HepG2 (cell line): ENCODE results near the gene ITPR1. TPM values are rescaled to one million over a fixed set of nuclear protein-coding genes. Genes with fewer than 3 reads are reported as not detected.

ENCODE experiments used
- ATAC-seq: fragments of 200-7000 bp; cut with Tn5 transposase; 3 replicates; pipeline ENCODE4 v1.9.1; 2020; ENCODE audit warnings: mild to moderate bottlenecking, moderate library complexity
- BruUV-seq: library from RNA; stranded (reverse); fragments of 400-500 nt; replicated peaks from 2 replicates; lab custom pipeline; 2021; lab: Mats Ljungman, UMichigan
- CTCF ChIA-PET: fragments of 300-600 bp; formaldehyde crosslinking; extraction: SDS; loops from one replicate; lab custom pipeline; 2021; ENCODE audit warnings: low total read pairs, inconsistent platforms, low intra/inter-chr PET ratio; lab: Yijun Ruan, JAX
- POLR2A ChIA-PET: fragments of 350-600 bp; sonication (Branson Sonifier 250); formaldehyde crosslinking; loops from one replicate; lab custom pipeline; 2020; ENCODE audit warnings: antibody characterized with exemption, inconsistent platforms; lab: Yijun Ruan, JAX
- DNase-seq: peaks from one replicate; pipeline ENCODE4 v3.0.0-alpha.2; 2015; ENCODE audit warnings: low spot score
- FAIRE-seq: peaks from 3 replicates; lab custom pipeline; 2011; peaks lifted over from hg19 to GRCh38; lab: Jason Lieb, UNC
- H2AFZ ChIP-seq: one replicate; pipeline ENCODE4 v1.6.1; 2011; ENCODE audit warnings: low read length, inconsistent platforms
- H3K27ac ChIP-seq: fragments of 300-600 bp; 3 replicates; pipeline ENCODE4 v1.8.0; 2011; ENCODE audit warnings: mixed run types, mild to moderate bottlenecking, mixed read lengths, low read length, inconsistent platforms; ENCODE audit not compliant: insufficient read depth; ENCODE audit errors: extremely low read length
- H3K27me3 ChIP-seq, 2 experiments: fragments of 200-600 bp in 1 of 2; 2 replicates in 1 of 2; 3 replicates in 1 of 2; pipeline versions ENCODE4 v1.6.0 to v1.8.0; 2011; ENCODE audit warnings: low read length in 2 of 2, mild to moderate bottlenecking in 2 of 2, moderate library complexity in 2 of 2, inconsistent platforms in 1 of 2; ENCODE audit not compliant: insufficient read depth in 2 of 2, control insufficient read depth in 1 of 2
- H3K36me3 ChIP-seq, 2 experiments: fragments of 200-600 bp in 1 of 2; replicated peaks in 1 of 2; 2 replicates in 1 of 2; 3 replicates in 1 of 2; pipeline versions ENCODE4 v1.5.1 to v1.8.0; 2011; ENCODE audit warnings: low read length in 2 of 2, inconsistent platforms in 1 of 2; ENCODE audit not compliant: insufficient read depth in 2 of 2, control insufficient read depth in 1 of 2
- H3K4me1 ChIP-seq: 2 replicates; pipeline ENCODE4 v1.5.1; 2012; ENCODE audit warnings: low read length, inconsistent platforms; ENCODE audit not compliant: insufficient read depth
- H3K4me2 ChIP-seq: 2 replicates; pipeline ENCODE4 v1.6.0; 2011; ENCODE audit warnings: low read depth, low read length, inconsistent platforms
- H3K4me3 ChIP-seq, 3 experiments: fragments of 200-600 bp in 1 of 3; sonication (generic), shearing (Covaris generic) in 1 of 3; replicated peaks in 1 of 3; 2 replicates each; pipeline ENCODE4 v1.5.1; 2011 to 2016; ENCODE audit warnings: low read length in 3 of 3, inconsistent platforms in 2 of 3, low read depth in 2 of 3, mild to moderate bottlenecking in 2 of 3, control low read depth in 1 of 3, mixed read lengths in 1 of 3; ENCODE audit not compliant: insufficient read depth in 1 of 3
- H3K79me2 ChIP-seq: one replicate; pipeline ENCODE4 v1.6.1; 2011; ENCODE audit warnings: low read length, inconsistent platforms; ENCODE audit not compliant: insufficient read depth
- H3K9ac ChIP-seq: 2 replicates; pipeline ENCODE4 v1.6.0; 2011; ENCODE audit warnings: mild to moderate bottlenecking, low read depth, low read length, inconsistent platforms; ENCODE audit not compliant: insufficient read depth
- H3K9me3 ChIP-seq: 2 replicates; pipeline ENCODE4 v1.5.1; 2012; ENCODE audit warnings: mild to moderate bottlenecking, low read length
- H4K20me1 ChIP-seq: 2 replicates; pipeline ENCODE4 v1.6.0; 2011; ENCODE audit warnings: inconsistent platforms, mild to moderate bottlenecking, low read length, moderate library complexity; ENCODE audit not compliant: insufficient read depth
- BCLAF1 ChIP-seq: fragments of 450-650 bp; IDR thresholded peaks from 2 replicates; pipeline ENCODE4 v1.6.1; 2017; ENCODE audit warnings: mild to moderate bottlenecking
- EP300 ChIP-seq, 3 experiments: sonication (generic) in 1 of 3; formaldehyde crosslinking in 1 of 3; IDR thresholded peaks; 2 replicates each; pipeline versions ENCODE4 v1.5.1 to v1.6.1; 2011 to 2020; ENCODE audit warnings: low read depth in 2 of 3, low read length in 2 of 3, borderline replicate concordance in 1 of 3, improper control_type of control experiment in 1 of 3, mild to moderate bottlenecking in 1 of 3, missing genetic modification reagents in 1 of 3, moderate library complexity in 1 of 3
- GATAD2A ChIP-seq: IDR thresholded peaks from 2 replicates; pipeline ENCODE4 v1.6.1; 2016
- HNF4A ChIP-seq: sonication (generic); formaldehyde crosslinking; IDR thresholded peaks from 2 replicates; pipeline ENCODE4 v1.4.0; 2020; ENCODE audit warnings: missing genetic modification reagents
- IKZF4 ChIP-seq: sonication (generic); formaldehyde crosslinking; IDR thresholded peaks from 2 replicates; pipeline ENCODE4 v1.5.1; 2020; ENCODE audit warnings: borderline replicate concordance, mild to moderate bottlenecking, low read depth, missing genetic modification reagents; ENCODE audit errors: not compliant biosample characterization
- IRF2 ChIP-seq: IDR thresholded peaks from 2 replicates; pipeline ENCODE4 v1.6.1; 2018; ENCODE audit warnings: missing genetic modification reagents, missing compliant biosample characterization
- KAT8 ChIP-seq: IDR thresholded peaks from 2 replicates; pipeline ENCODE4 v1.6.1; 2016; ENCODE audit warnings: missing genetic modification reagents, missing compliant biosample characterization
- KDM1A ChIP-seq: IDR thresholded peaks from 2 replicates; pipeline ENCODE4 v1.6.1; 2016; ENCODE audit warnings: missing compliant biosample characterization
- KLF12 ChIP-seq: sonication (generic); formaldehyde crosslinking; IDR thresholded peaks from 2 replicates; pipeline ENCODE4 v1.4.0; 2020; ENCODE audit warnings: missing genetic modification reagents, borderline replicate concordance
- MAFK ChIP-seq, 2 experiments: IDR thresholded peaks in 1 of 2; conservative IDR thresholded peaks in 1 of 2; 2 replicates each; pipeline ENCODE4 v1.6.1; 2011; ENCODE audit warnings: improper control_type of control experiment in 2 of 2, low read length in 2 of 2
- NFE2 ChIP-seq: sonication (generic); formaldehyde crosslinking; IDR thresholded peaks from 2 replicates; pipeline ENCODE4 v1.4.0; 2020; ENCODE audit warnings: missing genetic modification reagents
- NR0B2 ChIP-seq: sonication (generic); formaldehyde crosslinking; IDR thresholded peaks from 2 replicates; pipeline ENCODE4 v1.4.0; 2020; ENCODE audit warnings: mild to moderate bottlenecking, missing genetic modification reagents
- TOE1 ChIP-seq: sonication (generic); formaldehyde crosslinking; IDR thresholded peaks from 2 replicates; pipeline ENCODE4 v1.4.0; 2020; ENCODE audit warnings: mild to moderate bottlenecking, missing genetic modification reagents
- ZKSCAN1 ChIP-seq: fragments of 150-350 bp; IDR thresholded peaks from 2 replicates; pipeline ENCODE4 v1.6.1; 2014; ENCODE audit warnings: low read length
- ZNF274 ChIP-seq: sonication (generic); formaldehyde crosslinking; IDR thresholded peaks from 2 replicates; pipeline ENCODE4 v1.5.1; 2020; ENCODE audit warnings: mild to moderate bottlenecking, missing genetic modification reagents
- ZNF280D ChIP-seq: sonication (generic); formaldehyde crosslinking; IDR thresholded peaks from 2 replicates; pipeline ENCODE4 v1.5.1; 2020; ENCODE audit warnings: mild to moderate bottlenecking, missing genetic modification reagents
- ZNF30 ChIP-seq: sonication (generic); formaldehyde crosslinking; IDR thresholded peaks from 2 replicates; pipeline ENCODE4 v1.5.0; 2020; ENCODE audit warnings: mild to moderate bottlenecking, missing genetic modification reagents
- ZNF441 ChIP-seq: sonication (generic); formaldehyde crosslinking; IDR thresholded peaks from 2 replicates; pipeline ENCODE4 v1.7.0; 2021; ENCODE audit warnings: missing genetic modification reagents, borderline replicate concordance
- ZNF552 ChIP-seq: sonication (generic); formaldehyde crosslinking; IDR thresholded peaks from 2 replicates; pipeline ENCODE4 v1.9.0; 2022; ENCODE audit warnings: missing genetic modification reagents, mild to moderate bottlenecking, borderline replicate concordance
- ZNF878 ChIP-seq: sonication (generic); formaldehyde crosslinking; IDR thresholded peaks from 2 replicates; pipeline ENCODE4 v1.8.1; 2023; ENCODE audit warnings: mild to moderate bottlenecking, missing genetic modification reagents, moderate library complexity
- WGBS: methylation state at CpG from one replicate; pipeline ENCODE4 v1.1.6; 2017; ENCODE audit warnings: low lambda C conversion rate; 5-methylcytosine and 5-hydroxymethylcytosine counted together
- in situ Hi-C: cut with HindIII; loops from 2 replicates; pipeline ENCODE4 v1.10.0; 2017; ENCODE audit warnings: low pct_unique_long_range_greater_than_20kb; ENCODE audit not compliant: extremely low pct_ligation_motif_present
- intact Hi-C: fragments of 100-400 bp; cut with micrococcal nuclease; formaldehyde crosslinking; loops from one replicate; pipeline ENCODE4 v1.10.0; 2022; ENCODE audit not compliant: unreplicated experiment
- polyA plus RNA-seq, 8 experiments: library from polyadenylated mRNA; depleted of rRNA in 3 of 8; stranded (reverse) in 7 of 8; unstranded in 1 of 8; fragments of >200 nt; fragmentation: Illumina TruSeq in 4 of 8; extraction: Trizol in 4 of 8; gene quantifications; 2 replicates each; pipeline versions ENCODE4 v1.2.1 to v1.2.3, GENCODE V29; 2011 to 2016; ENCODE audit warnings: low read depth in 4 of 8, missing spikeins in 1 of 8, mixed read lengths in 1 of 8; ENCODE audit not compliant: insufficient read depth in 1 of 8
- total RNA-seq, 5 experiments: library from RNA; depleted of rRNA; stranded (reverse); fragments of >200 nt; fragmentation: Illumina TruSeq; extraction: Trizol; gene quantifications; 2 replicates each; pipeline ENCODE4 v1.2.3, GENCODE V29; 2016; ENCODE audit warnings: low read depth in 1 of 5

The ITPR1 gene
- total and polyA plus RNA-seq, 2 of the 13 experiments (the other 11 are each of a cell fraction or from before 2014, with no cell fraction given) = 10.0 to 11.4 TPM

GRCh38 chr3:4835616-4836043 lies 342.5 kb downstream of the ITPR1 start (continued):
- TF ChIP-seq IKZF4 (CRISPR knock-in tag) = no peak
- no peak for TF ChIP-seq ZNF878 (CRISPR knock-in tag)
- no peak for TF ChIP-seq NR0B2 (CRISPR knock-in tag)
- TF ChIP-seq EP300 (IDR thresholded peaks at IDR 0.05; ENCODE audit: low read depth in 2 of 2, low read length in 2 of 2) = no peak
- TF ChIP-seq EP300 (CRISPR knock-in tag; IDR thresholded peaks at IDR 0.05; ENCODE audit: borderline replicate concordance) = no peak
- TF ChIP-seq ZKSCAN1 = no peak
- TF ChIP-seq KAT8 (CRISPR knock-in tag) = no peak
- no peak for TF ChIP-seq ZNF552 (CRISPR knock-in tag)
- no peak for TF ChIP-seq GATAD2A (CRISPR knock-in tag)
- TF ChIP-seq KDM1A (CRISPR knock-in tag) = no peak
- no peak for TF ChIP-seq ZNF441 (CRISPR knock-in tag)
- no peak for TF ChIP-seq HNF4A (CRISPR knock-in tag)

GRCh38 chr3:4836516-4836915 lies 343.4 kb downstream of the ITPR1 start:
- in situ Hi-C loops (no loop called here), intact Hi-C loops (no loop called here)
- Histone ChIP-seq H3K9ac (no peak overlapping the region), H3K27me3 (no peaks in the 10 kb centered on the region), H3K4me3 (no peak overlapping the region), H3K4me1 (no peaks in the 10 kb centered on the region), H3K9me3 (no peaks in the 10 kb centered on the region), H3K4me2 (no peak overlapping the region), H3K27ac (no peak overlapping the region), H2AFZ (no peak overlapping the region), H3K79me2 (no peaks in the 10 kb centered on the region), H3K36me3 (peaks cover 4 to 18% of the 10 kb centered on the region in 2 experiments; a peak in 3 of 5 replicates), H4K20me1 (no peaks in the 10 kb centered on the region)
- DNase-seq (no peak), FAIRE-seq (no peak), ATAC-seq (no peak)
- ChIA-PET CTCF (no interaction called here), POLR2A (no interaction called here)
- WGBS = 88% methylated on average over 2 of the region's 2 CpGs
- no TSS peak for BruUV-seq
- no peak for TF ChIP-seq ZNF274 (CRISPR knock-in tag)
- no peak for TF ChIP-seq ZNF280D (CRISPR knock-in tag)
- TF ChIP-seq KLF12 (CRISPR knock-in tag) = no peak
- no peak for TF ChIP-seq NFE2
- TF ChIP-seq ZNF30 (CRISPR knock-in tag) = no peak
- no peak for TF ChIP-seq TOE1
- TF ChIP-seq MAFK (conservative IDR thresholded peaks at IDR 0.05 in 1 of 2, IDR thresholded peaks at IDR 0.05 in 1 of 2; ENCODE audit: low read length in 2 of 2) = no peak
- TF ChIP-seq BCLAF1 = no peak
- TF ChIP-seq IRF2 (CRISPR knock-in tag) = no peak
